ENCODE data around the gene WDR38.
"Not testable (repeated sequence)": the region's sequence is repeated elsewhere in the genome, so short reads cannot be mapped to it uniquely, and the experiment has no call there.

WDR38 gene

DNA sequence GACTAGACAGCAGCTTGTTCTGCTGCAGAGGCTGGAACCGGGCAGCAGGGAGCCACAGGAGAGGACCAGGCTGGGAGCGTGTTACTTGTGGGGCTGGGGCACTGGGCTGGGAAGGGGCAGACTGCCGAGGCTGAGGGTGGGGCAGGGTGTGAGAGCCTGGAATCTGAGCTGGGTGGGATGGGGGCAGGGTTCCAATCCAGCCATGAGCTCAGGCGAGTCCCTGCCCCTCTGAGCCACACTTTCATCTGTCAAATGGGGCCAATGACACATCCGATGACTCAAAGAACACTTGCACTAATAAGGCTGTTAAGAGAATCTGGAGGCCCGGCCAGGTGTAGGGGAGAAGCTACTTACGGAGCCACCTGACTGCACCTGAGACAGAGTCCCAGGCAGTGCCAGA, 18.7 kb upstream of the WDR38 start:
- DNase-seq: no peak

DNA sequence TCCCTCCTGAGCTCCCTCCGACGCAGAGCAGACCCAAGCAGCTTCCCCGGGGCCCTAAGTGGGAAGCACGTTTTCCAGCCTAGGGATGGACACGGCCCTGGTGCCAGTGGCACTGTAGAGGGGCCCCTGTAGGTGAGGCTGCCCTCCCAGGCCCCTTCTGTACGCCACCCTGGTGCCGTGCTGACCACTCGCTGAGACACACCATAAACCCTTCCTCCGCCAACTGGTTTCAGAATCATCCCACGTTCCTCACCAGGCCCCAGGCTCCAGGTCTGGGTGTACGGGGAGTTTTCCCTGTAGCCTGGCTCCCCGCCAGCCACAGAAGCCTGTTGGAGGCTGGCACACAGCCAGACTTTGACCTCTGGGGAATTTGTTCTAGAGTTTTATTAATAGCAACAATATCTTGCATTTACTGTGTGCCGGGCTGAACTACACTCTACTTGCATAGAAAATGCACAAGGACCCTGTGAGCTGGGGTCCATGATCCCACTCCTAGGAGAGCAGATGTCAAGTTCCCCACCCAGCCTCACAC, 18.2 kb upstream of the WDR38 start:
- peak; percentile 72 for DNase-seq

DNA sequence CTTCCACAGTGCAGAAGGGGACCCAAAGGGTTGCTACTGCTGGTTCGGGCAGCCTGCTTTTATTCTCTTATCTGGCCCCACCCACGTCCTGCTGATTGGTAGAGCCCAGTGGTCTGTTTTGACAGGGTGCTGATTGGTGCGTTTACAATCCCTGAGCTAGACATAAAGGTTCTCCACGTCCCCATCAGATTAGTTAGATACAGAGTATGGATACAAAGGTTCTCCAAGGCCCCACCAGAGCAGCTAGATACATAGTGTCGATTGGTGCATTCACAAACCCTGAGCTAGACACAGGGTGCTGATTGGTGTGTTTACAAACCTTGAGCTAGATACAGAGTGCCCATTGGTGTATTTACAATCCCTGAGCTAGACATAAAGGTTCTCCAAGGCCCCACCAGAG, 15.1 kb upstream of the WDR38 start:
- not testable (repeated sequence) for DNase-seq

DNA sequence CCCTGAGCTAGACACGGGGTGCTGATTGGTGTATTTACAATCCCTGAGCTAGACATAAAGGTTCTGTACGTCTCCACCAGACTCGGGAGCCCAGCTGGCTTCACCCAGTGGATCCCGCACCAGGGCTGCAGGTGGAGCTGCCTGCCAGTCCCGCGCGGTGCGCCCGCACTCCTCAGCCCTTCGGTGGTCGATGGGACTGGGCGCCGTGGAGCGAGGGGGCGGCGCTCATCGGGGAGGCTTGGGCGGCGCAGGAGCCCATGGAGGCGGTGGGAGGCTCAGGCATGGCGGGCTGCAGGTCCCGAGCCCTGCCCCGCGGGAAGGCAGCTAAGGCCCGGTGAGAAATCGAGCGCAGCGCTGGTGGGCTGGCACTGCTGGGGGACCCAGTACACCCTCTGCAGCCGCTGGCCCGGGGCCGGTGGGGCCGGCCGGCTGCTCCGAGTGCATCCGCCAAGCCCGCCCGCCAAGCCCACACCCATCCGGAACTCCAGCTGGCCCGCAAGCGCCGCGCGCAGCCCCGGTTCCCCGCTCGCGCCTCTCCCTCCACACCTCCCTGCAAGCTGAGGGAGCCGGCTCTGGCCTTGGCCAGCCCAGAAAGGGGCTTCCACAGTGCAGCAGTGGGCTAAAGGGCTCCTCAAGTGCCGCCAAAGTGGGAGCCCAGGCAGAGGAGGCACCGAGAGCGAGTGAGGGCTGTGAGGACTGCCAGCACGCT, 14.5 kb upstream of the WDR38 start:
- not testable (repeated sequence) for DNase-seq

DNA sequence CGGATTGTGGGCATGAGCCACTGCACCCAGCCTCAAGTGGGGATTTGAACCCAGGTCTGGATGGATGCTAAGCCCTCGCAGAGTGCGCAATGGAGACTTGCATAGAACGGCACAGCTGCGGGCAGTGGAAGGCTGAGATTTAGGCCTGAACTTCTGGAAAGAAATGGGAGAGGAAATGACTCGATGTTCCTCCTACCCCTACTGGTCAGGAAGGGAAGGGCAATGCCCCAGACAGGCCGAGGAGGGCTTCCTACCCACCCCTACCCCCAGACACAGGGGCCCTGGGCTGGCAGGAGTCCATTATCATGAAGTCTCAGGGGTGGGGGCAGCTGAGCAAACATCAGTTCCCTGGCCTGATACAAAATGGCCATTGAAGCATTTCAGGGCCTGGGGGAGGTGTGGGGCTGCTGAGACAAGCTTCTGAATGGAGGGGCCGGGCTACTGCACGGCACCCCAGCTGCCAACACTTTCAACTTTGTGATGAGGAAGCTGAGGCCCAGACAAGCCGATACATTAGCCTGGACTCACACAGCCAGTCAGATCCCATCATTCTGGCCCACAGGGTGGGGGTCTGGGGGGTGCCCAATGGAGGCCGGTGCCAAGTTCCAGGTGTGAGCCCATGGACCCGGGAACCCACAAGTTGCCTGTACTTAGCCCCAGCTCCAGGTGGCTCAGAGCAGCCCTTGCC, 13.5 kb upstream of the WDR38 start:
- no peak for DNase-seq

DNA sequence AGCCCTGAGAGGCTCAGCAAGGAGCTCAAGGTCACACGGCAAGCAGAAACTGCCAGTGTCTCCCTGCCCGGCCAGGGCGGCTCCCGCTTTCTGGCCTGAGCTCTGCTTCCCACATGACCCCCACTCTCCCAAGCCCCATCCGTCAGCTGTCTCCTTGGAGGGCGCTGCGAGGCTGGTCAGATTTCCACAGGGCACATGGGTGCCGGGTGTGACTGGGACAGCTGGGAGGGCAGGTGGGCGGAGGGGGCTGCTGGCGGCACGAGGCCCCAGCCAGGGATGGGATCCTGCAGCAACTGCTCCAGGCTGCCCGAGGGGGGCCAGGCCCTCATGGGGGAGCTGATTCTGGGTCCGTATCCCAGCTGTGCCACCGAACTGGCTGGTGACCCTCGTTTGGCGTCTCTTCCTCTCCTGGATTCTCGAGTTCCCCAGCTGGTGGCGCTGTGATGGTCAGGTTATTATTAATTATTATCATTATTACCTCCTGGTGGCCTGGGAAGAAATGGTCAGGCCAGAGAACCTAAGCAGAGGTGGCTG, 12.9 kb upstream of the WDR38 start:
- DNase-seq: no peak

DNA sequence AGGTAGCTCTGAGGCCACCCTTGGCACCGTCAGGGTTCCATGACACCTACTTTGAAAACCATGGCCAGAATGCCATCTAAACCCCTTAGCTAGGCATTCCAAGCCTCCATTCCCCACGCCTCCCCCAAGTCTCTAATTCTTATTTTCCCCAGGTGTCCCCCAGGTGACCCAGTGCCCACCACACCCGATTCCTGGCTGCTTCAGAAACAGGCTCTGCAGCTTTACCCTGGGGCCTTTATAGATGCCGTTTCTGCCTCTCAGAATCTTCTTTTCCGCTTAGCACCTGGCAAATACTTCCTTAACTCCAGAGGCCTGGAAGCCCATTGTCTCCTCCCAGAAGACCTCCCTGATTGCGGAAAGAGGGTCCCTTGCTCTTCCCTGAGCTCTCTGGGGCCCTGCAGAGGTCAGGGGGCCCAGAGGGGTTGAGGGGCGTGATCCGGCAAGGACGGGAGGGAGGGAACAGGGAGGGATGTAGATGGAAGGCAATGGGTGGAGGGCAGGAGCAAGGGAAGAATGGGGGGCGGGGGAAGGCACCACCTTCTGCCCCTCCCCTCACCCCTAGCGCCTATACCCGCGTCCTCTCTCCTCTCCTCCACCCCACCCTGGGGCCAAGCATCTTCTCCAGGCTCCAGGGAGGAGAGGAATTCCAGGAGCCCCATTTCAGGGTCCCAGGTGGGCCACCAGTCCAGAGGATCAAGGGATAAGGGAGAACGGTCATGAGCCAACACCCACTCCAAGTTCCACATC, 12.0 kb upstream of the WDR38 start:
- DNase-seq: no peak

DNA sequence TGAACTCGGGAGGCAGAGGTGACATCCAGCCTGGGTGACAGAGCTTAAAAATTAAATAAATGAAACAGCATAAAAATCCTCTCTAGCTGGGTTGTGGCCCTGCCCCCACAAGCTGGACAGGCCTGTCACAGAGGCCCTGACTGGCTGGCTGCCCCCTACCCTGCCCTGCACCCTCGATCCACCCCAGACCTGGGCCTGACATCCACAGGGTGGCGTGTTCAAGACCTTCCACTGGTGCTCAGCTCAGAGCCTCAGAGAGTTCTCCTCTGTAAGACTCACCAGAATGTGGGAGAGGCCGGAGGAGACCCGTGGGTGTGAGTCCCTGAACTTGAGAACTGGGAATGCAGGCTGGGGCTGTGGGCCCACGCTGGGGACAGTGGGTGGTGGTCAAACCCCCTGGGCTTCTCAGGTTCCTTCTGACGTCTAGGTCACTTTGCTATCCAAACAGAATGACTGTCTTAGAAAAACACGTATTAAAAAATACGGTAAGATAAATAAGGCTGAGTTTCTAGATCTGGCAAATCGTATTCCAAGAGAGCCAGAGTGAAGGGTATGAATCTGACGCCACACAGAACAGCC, 9.7 kb upstream of the WDR38 start:
- no peak for DNase-seq

DNA sequence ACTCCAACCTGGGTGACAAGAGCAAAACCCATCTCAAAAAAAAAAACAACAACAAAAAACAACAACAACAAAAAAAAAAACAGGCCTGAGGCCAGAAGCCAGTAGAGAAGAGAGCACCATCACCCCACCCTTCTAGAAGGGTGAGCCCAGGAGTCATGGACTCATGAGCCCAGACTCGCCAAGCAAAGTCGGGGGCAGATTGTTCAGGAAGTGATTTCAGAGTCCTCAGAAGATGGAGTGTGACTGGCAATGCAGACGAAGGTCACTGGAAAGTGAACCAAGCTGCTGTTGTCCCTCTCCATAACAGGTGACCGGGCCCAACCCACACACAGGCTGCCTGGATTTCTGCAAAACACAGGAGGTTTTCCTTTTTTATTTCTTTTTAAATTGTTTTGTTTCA, 9.0 kb upstream of the WDR38 start:
- no peak for DNase-seq

DNA sequence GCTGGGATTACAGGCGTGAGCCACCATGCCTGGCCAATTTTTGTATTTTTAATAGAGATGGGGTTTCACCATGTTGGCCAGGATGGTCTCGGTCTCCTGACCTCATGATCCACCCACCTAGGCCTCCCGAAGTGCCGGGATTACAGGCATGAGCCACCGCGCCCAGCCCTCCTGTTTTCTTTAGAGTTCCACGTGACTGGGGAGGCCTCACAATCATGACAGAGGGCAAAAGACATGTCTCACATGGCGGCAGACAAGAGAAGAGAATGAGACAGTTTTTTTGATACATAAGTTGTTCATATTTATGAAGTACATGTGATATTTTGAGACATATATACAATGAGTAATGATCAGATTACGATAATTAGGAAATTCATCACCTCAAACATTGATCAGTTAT, 6.8 kb upstream of the WDR38 start:
- not testable (repeated sequence) for DNase-seq

DNA sequence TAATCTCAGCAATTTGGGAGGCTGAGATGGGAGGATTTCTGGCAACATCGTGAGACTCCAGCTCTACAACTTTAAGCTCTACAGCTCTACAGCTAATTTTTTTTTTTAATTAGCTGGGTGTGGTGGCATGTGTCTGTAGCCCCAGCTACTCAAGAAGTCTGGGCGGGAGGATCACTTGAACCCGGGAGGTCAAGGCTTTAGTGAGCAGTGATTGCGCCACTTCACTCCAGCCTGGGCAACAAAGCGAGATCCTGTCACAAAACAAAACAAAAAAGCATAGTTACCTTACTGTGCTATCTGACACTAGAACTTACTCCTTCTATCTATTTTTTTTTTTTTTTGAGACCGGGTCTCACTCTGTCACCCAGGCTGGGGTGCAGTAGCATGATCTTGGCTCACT, 6.3 kb upstream of the WDR38 start:
- no peak for DNase-seq

DNA sequence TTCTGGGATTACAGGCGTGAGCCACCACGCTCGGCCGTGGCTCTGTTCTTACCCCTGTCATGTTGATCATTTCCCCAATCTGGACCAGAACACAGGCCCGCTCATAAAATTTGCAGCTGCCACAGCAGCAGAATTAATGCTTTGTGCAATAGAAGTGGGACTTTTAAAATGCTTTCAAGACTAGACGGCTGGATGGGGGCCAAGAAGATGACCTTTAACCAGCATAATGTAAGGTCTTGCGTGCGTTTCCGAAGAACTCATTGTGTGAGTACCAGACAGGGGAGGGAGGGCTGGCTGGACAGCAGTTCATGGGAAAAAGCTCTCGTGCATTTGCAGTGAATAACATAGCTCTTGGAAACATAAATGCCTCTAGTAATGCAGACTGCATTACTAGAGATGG, 3.5 kb upstream of the WDR38 start:
- DNase-seq: no peak

DNA sequence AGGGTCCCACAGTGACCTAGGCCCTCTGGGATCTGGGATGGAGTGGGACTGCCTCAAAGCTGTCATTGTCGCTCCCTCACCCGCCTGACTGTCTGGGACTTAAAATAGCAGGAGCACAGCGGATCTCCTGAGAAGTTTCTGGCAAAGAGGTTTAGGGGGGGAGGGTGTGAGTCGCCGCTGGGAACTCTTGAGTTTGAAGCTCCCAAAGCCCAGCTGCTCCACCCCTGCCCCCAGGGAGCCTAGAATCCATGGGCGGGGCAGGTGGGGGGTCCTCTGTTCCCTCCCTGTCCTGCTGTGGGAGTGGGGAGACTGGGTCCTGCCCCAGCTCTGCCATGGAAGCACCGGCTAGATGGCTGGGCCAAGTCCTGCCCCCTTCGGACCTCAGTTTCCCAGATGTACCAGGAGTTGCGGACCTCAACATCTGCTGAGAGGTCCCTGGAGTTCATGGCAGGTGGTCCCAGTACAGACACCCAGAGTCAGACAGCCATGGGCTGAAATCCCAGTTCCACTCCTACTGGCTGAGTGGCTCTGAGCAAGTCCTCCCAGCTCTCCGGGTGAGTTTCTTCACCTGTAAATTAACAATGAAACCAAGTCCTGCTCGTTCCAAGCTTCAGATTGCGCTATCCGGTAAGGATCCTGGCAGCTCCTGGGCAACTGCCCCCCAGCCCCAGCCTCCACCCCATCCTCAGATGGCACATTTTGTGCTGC, 985 bp upstream of the WDR38 start:
- DNase-seq: no peak

DNA sequence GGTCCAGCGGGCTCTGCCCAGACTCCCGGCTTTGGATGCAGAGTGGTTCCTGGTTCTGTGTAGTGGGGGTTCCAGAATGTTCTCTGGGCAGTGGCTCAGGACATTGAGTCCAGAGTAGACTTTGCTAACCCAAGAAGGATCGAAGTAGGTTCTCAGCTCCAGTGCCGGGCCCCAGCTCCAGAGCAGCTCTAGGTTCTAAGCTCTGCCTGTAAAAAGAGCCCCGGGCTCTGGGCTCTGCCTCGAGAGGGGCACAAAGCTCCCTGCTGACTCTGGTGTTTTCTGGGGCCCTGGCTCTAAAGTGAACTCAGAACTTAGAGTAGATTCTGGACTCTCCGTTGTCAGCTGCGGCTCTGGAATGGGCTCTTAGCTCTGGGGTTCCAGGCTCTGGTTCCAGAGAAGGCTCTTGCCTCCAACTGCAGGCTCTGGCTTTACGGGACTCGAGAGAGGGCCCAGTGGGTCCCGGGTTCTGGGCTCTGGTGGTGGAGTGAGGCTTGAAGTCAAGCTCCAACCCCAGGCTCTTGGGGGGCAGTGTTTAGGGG, 414 bp downstream of the WDR38 start:
- no peak for DNase-seq

DNA sequence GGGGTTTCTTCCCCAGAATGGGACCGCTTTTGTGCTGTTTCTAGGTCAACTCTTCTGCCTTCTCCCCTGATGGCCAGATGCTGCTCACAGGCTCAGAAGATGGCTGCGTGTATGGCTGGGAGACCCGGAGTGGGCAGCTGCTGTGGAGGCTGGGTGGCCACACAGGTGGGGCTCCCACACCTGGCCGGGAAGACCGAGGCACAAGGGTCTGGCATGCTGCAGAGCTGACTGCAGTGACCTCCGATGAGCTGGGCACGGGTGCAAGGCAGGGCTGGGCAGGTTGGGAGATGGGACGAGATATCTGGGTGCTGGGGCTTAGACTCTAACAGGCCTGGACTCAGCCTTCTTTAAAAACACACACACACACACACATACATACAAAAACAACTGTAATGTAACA, 901 bp downstream of the WDR38 start:
- no peak for DNase-seq

DNA sequence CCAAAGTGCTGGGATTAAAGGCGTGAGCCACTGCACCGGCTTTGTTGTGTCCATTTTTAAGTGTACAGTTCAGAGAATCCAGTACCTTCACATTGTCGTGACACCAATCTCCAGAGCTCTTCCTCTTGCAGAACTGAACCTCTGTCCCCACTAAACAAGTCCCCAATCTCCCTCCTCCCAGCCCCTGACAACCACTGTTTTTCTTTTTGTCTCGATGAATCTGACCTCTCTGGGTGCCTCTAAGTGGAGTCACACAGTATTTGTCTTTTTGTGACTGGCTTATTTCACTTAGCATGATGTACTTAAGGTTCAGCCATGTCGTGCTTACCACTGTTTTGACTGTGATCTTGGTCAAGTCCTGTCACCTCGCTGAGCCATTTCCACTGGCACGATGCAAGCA, 1.6 kb downstream of the WDR38 start:
- no peak for DNase-seq

DNA sequence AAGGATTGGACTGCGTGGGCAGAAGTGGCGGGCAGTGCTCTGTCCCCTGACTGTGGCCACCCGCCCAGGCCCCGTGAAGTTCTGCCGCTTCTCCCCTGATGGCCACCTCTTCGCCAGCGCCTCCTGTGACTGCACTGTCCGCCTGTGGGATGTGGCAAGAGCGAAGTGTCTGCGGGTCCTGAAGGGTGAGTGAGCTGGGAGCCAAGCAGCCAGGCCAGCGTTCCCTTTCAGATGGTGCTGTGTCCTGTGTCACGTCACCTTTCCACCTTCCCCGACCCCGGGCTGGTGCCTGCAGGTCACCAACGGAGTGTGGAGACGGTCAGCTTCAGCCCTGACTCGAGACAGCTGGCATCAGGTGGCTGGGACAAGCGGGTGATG, 2.3 kb downstream of the WDR38 start:
- DNase-seq: no peak

DNA sequence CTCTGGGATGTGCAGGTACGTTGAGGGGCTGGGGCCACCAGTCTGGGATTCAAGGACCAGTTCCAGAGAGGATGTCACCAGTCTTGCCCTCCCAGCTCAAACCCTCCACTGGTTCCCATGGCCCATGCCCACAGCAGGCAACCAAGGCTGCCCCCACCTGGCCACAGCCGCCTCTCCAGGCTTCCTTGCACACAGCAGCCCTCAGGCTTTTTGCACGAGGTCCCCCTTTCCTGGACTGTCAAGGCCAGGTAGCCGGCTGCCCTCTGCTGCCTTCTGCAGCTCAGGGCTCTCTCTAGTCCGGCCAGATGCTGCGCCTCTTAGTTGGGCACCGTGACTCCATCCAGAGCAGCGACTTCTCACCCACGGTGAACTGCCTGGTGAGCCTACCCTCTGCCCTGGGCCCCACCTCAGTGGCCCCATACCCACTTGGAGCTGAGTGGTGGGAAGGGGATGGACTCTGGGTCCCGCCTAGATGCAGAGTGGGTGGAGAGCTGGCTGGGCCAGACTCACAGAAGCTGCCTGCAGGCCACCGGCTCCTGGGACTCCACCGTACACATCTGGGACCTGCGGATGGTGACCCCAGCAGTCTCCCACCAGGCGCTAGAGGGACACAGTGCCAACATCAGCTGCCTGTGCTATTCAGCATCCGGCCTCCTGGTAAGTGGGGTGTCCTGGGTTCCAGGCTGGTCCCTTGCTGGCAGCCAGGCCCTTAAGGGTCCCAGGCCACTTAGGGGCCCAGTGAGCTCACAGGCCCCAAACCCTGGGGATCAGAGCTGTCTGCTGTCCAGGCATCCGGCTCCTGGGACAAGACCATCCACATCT, 2.9 kb downstream of the WDR38 start:
- DNase-seq: no peak

DNA sequence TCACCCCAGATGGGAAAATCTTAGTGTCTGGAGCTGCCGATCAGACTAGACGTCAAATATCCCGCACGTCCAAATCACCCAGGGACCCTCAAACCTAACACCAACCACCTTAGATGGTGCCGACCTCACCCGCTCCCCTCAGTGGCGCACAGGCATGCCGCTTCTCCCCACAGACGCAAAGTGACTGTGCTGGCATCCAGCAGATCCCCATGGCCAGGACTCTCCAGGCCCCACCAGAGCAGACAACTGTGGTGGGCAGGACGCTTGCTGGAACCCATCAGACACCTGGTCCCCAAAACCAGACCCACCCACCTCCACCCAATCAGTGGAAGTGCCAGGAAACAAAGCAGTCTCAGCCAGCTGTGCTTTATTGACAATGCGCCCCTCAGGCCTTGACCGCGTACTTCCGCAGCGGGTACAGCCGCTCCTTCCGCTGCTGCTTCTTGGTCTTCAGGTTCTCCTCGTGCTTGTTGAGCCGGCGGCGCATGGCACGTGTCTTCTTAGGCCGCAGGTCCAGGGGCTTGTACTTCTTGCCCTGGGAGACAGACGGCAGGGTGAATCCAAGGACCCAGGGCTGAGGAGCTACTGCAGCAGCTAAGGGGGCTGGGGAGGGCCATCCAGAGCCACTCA, 4.4 kb downstream of the WDR38 start:
- no peak for DNase-seq

DNA sequence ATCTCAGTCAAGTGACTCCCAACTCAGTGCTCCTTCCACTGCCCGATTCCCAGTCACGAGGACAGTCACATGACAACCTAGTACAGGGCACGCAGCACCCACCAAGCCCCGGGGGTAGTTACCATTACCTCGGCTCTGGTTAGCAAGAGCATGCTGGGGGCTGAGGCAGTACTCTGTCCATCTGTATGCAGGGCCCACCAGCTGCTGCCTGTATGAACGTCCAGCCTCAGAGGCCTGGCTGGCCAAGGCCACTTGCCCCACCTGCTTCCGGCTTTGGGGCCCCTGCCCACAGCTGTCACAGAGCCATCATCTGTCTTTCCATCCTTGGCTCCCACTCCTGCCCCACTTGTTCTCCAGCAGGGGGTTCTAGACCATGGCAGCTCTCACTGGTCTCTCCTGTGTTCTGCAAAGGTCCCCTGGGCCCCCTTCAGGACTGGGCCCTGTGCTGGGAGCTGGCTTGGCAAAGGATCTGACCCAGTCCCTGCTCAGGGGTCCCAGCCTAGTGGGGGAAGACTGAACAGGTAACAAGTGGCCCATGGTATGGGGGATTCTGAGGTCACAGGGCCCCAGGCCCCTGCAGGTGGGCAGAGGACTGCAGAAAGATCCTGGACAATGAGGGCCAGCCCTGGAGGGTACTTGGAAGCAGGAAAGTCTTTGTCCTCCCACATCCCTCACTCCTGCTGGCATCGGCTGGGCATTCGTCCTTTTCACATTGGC, 5.2 kb downstream of the WDR38 start:
- DNase-seq: no peak
